SK-N-SH treated with all-trans-retinoic acid at 6 μM for 48 hours (cell line): ENCODE measurements around the gene WWTR1.

Experiments
- ATAC-seq: fragments of 200-7000 bp; cut with Tn5 transposase; 3 replicates; pipeline ENCODE4 v1.9.1; 2020; ENCODE audit warnings: mild to moderate bottlenecking, moderate library complexity
- ARNTL ChIP-seq: fragments of 450-650 bp; formaldehyde crosslinking; IDR thresholded peaks from 2 replicates; pipeline ENCODE4 v1.5.0; 2020; ENCODE audit warnings: low read depth, mild to moderate bottlenecking, moderate library complexity, borderline replicate concordance
- BACH2 ChIP-seq: fragments of 250-450 bp; sonication (Bioruptor Pico); IDR thresholded peaks from 2 replicates; pipeline ENCODE4 v1.9.0; 2021; ENCODE audit warnings: mild to moderate bottlenecking, borderline replicate concordance
- CSDC2 ChIP-seq: fragments of 250-450 bp; sonication (Bioruptor Pico); IDR thresholded peaks from 2 replicates; pipeline ENCODE4 v1.5.0; 2020; ENCODE audit warnings: mild to moderate bottlenecking, moderate library complexity
- CSRNP3 ChIP-seq: fragments of 250-450 bp; sonication (Bioruptor Pico); IDR thresholded peaks from 2 replicates; pipeline ENCODE4 v1.5.1; 2021; ENCODE audit warnings: mild to moderate bottlenecking, moderate library complexity
- GLIS3 ChIP-seq: fragments of 250-450 bp; sonication (Bioruptor Pico); IDR thresholded peaks from 2 replicates; pipeline ENCODE4 v1.5.0; 2020; ENCODE audit warnings: mild to moderate bottlenecking, moderate library complexity
- ISL1 ChIP-seq: fragments of 250-450 bp; sonication (Bioruptor Pico); IDR thresholded peaks from 2 replicates; pipeline ENCODE4 v2.1.2; 2022; ENCODE audit warnings: mild to moderate bottlenecking, moderate library complexity
- OSR1 ChIP-seq: fragments of 250-450 bp; sonication (Bioruptor Pico); IDR thresholded peaks from 2 replicates; pipeline ENCODE4 v1.8.0; 2022; ENCODE audit warnings: moderate library complexity, mild to moderate bottlenecking, inconsistent platforms
- PPARA ChIP-seq: fragments of 250-450 bp; sonication (Bioruptor Pico); IDR thresholded peaks from 2 replicates; pipeline ENCODE4 v1.5.0; 2020; ENCODE audit warnings: mild to moderate bottlenecking, borderline replicate concordance
- RARB ChIP-seq: fragments of 250-450 bp; sonication (Bioruptor Pico); IDR thresholded peaks from 2 replicates; pipeline ENCODE4 v1.8.0; 2021; ENCODE audit warnings: mild to moderate bottlenecking, moderate library complexity
- SNAI2 ChIP-seq: fragments of 250-450 bp; sonication (Bioruptor Pico); IDR thresholded peaks from 2 replicates; pipeline ENCODE4 v1.5.0; 2020; ENCODE audit warnings: mild to moderate bottlenecking, moderate library complexity
- TSHZ2 ChIP-seq: fragments of 250-450 bp; sonication (Bioruptor Pico); IDR thresholded peaks from 2 replicates; pipeline ENCODE4 v1.5.0; 2020; ENCODE audit warnings: mild to moderate bottlenecking, moderate library complexity
- ZC3H10 ChIP-seq: fragments of 250-450 bp; sonication (Bioruptor Pico); IDR thresholded peaks from 2 replicates; pipeline ENCODE4 v1.5.1; 2021; ENCODE audit warnings: mild to moderate bottlenecking, moderate library complexity
- ZFP3 ChIP-seq: fragments of 250-450 bp; sonication (Bioruptor Pico); IDR thresholded peaks from 2 replicates; pipeline ENCODE4 v1.5.0; 2020; ENCODE audit warnings: mild to moderate bottlenecking, moderate library complexity
- ZNF565 ChIP-seq: fragments of 450-650 bp; formaldehyde crosslinking; conservative IDR thresholded peaks from 2 replicates; pipeline ENCODE4 v1.5.0; 2020; ENCODE audit warnings: low read depth, mild to moderate bottlenecking, moderate library complexity
- ZNF70 ChIP-seq: fragments of 450-650 bp; formaldehyde crosslinking; IDR thresholded peaks from 2 replicates; pipeline ENCODE4 v1.5.0; 2020; ENCODE audit warnings: mild to moderate bottlenecking, moderate library complexity
- ZNF8 ChIP-seq: fragments of 450-650 bp; formaldehyde crosslinking; IDR thresholded peaks from 2 replicates; pipeline ENCODE4 v1.5.0; 2020; ENCODE audit warnings: mild to moderate bottlenecking, moderate library complexity
- TF ChIP-seq, protein P1 (sequence below): fragments of 250-450 bp; sonication (Bioruptor Pico); IDR thresholded peaks from 2 replicates; pipeline ENCODE4 v1.8.0; 2021; ENCODE audit warnings: low read depth, mild to moderate bottlenecking, moderate library complexity, borderline replicate concordance
- TF ChIP-seq, protein P2 (sequence below): fragments of 250-450 bp; sonication (Bioruptor Pico); IDR thresholded peaks from 2 replicates; pipeline ENCODE4 v1.5.1; 2020; ENCODE audit warnings: low read depth, mild to moderate bottlenecking, moderate library complexity
- TF ChIP-seq, protein P3 (sequence below): fragments of 250-450 bp; sonication (Bioruptor Pico); IDR thresholded peaks from 2 replicates; pipeline ENCODE4 v1.8.0; 2020; ENCODE audit warnings: mild to moderate bottlenecking, moderate library complexity, borderline replicate concordance

The WWTR1 gene

DNA sequence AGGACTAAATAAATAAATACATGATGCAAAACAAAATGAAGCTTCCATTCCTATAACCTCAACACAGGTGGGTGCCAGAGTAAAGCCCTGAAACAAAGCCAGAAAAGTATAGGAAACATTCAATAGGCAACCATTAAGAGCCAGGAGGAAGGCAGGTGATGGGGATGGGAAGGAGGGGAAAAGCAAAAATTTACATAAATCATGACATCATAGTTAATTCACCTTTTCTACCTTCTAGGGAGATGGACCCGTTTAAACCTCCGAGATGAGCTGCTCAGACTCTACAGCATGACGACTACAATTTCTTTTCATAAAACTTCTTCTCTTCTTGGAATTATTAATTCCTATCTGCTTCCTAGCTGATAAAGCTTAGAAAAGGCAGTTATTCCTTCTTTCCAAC lies 155.4 kb downstream of the WWTR1 start:
- TF ChIP-seq CSRNP3 (CRISPR knock-in tag) = no peak
- no peak for TF ChIP-seq ZNF8 (CRISPR knock-in tag)
- no peak for TF ChIP-seq SNAI2
- TF ChIP-seq OSR1 (CRISPR knock-in tag) = no peak
- TF ChIP-seq, protein P1, sequence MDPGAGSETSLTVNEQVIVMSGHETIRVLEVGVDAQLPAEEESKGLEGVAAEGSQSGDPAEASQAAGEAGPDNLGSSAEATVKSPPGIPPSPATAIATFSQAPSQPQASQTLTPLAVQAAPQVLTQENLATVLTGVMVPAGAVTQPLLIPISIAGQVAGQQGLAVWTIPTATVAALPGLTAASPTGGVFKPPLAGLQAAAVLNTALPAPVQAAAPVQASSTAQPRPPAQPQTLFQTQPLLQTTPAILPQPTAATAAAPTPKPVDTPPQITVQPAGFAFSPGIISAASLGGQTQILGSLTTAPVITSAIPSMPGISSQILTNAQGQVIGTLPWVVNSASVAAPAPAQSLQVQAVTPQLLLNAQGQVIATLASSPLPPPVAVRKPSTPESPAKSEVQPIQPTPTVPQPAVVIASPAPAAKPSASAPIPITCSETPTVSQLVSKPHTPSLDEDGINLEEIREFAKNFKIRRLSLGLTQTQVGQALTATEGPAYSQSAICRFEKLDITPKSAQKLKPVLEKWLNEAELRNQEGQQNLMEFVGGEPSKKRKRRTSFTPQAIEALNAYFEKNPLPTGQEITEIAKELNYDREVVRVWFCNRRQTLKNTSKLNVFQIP (CRISPR knock-in tag) = no peak
- no peak for TF ChIP-seq PPARA
- TF ChIP-seq BACH2 (CRISPR knock-in tag) = no peak
- no peak for TF ChIP-seq RARB (CRISPR knock-in tag)
- TF ChIP-seq ARNTL (CRISPR knock-in tag) = no peak
- TF ChIP-seq, protein P2, sequence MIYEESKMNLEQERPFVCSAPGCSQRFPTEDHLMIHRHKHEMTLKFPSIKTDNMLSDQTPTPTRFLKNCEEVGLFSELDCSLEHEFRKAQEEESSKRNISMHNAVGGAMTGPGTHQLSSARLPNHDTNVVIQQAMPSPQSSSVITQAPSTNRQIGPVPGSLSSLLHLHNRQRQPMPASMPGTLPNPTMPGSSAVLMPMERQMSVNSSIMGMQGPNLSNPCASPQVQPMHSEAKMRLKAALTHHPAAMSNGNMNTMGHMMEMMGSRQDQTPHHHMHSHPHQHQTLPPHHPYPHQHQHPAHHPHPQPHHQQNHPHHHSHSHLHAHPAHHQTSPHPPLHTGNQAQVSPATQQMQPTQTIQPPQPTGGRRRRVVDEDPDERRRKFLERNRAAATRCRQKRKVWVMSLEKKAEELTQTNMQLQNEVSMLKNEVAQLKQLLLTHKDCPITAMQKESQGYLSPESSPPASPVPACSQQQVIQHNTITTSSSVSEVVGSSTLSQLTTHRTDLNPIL (CRISPR knock-in tag) = no peak
- no peak for TF ChIP-seq GLIS3 (CRISPR knock-in tag)
- no peak for TF ChIP-seq ISL1
- no peak for TF ChIP-seq ZC3H10
- no peak for TF ChIP-seq ZNF565 (CRISPR knock-in tag)
- TF ChIP-seq ZFP3 (CRISPR knock-in tag) = no peak
- TF ChIP-seq CSDC2 (CRISPR knock-in tag) = no peak
- ATAC-seq = no peak

- no peak for ATAC-seq
- TF ChIP-seq, protein P3, sequence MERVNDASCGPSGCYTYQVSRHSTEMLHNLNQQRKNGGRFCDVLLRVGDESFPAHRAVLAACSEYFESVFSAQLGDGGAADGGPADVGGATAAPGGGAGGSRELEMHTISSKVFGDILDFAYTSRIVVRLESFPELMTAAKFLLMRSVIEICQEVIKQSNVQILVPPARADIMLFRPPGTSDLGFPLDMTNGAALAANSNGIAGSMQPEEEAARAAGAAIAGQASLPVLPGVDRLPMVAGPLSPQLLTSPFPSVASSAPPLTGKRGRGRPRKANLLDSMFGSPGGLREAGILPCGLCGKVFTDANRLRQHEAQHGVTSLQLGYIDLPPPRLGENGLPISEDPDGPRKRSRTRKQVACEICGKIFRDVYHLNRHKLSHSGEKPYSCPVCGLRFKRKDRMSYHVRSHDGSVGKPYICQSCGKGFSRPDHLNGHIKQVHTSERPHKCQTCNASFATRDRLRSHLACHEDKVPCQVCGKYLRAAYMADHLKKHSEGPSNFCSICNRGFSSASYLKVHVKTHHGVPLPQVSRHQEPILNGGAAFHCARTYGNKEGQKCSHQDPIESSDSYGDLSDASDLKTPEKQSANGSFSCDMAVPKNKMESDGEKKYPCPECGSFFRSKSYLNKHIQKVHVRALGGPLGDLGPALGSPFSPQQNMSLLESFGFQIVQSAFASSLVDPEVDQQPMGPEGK (CRISPR knock-in tag) = no peak
- TF ChIP-seq TSHZ2 (CRISPR knock-in tag) (no peak), ZNF565 (CRISPR knock-in tag) (no peak), OSR1 (CRISPR knock-in tag) (no peak)
Measured at GRCh38 chr3:149501524-149501923, 156.3 kb downstream of the WWTR1 start.

DNA sequence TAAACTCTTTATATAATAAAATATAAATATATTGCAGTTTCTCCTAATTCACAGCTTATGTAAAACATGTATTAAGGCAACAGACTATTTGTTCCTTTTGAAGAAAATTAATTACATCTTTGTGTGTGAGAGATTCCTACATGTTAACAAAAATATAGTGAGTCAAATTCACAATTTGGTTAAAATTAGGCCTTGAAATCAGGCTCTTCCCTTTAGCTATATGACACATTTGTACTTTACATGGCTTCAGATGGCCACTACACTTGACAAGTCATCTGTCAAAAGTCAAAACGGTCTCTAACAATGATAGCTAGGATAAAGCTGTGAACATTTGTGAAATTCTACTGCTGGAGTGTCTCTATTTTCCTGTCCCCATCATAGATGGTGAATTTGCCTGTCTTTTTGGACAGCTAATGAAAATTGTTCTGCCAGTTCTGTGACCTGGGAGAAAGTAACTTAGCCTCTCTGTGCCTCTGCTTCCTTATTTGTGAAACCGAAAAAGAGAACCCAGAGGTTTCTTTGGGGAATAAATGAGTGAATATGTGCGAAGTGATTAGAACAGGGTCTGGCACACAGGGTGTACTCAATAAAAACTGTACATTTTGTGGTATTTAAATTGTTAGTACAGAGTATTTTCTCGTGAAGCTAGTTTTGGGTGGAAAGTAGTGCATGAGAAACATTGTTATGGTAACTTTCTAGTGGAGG lies 159.7 kb downstream of the WWTR1 start:
- ATAC-seq = no peak
- TF ChIP-seq ZNF8 (CRISPR knock-in tag) (no peak), ZFP3 (CRISPR knock-in tag) (no peak), CSRNP3 (CRISPR knock-in tag) (no peak), ZNF565 (CRISPR knock-in tag) (no peak), ZNF70 (CRISPR knock-in tag) (no peak), ZC3H10 (no peak), TSHZ2 (CRISPR knock-in tag) (no peak), CSDC2 (CRISPR knock-in tag) (no peak), ISL1 (no peak), BACH2 (CRISPR knock-in tag) (no peak)
- TF ChIP-seq, protein P3 (CRISPR knock-in tag) = no peak
